SK-N-SH (cell line): ENCODE measurements around the gene BMP6. TPM values are rescaled to one million over a fixed set of nuclear protein-coding genes. Genes with fewer than 3 reads are reported as not detected.

Experiments
- CTCF ChIA-PET: fragments of 300-600, 350-600 bp; formaldehyde crosslinking; extraction: SDS; loops from one replicate; lab custom pipeline; 2021; lab: Yijun Ruan, JAX
- POLR2A ChIA-PET: fragments of 350-600 bp; sonication (Branson Sonifier 250); formaldehyde crosslinking; extraction: SDS; loops from one replicate; lab custom pipeline; 2020; ENCODE audit warnings: antibody characterized with exemption, inconsistent platforms; lab: Yijun Ruan, JAX
- DNase-seq: peaks from one replicate; pipeline ENCODE4 v3.0.0; 2012
- H2AFZ ChIP-seq: fragments of 200-600 bp; sonication (generic); 2 replicates; pipeline ENCODE4 v1.8.1; 2016; ENCODE audit warnings: antibody characterized with exemption, mild to moderate bottlenecking, low read depth
- H3F3A ChIP-seq: fragments of 200-600 bp; sonication (generic); replicated peaks from 2 replicates; pipeline ENCODE3; 2016; ENCODE audit warnings: antibody characterized with exemption, mild to moderate bottlenecking; ENCODE audit not compliant: insufficient read depth
- H3K27ac ChIP-seq, 2 experiments: fragments of 200-500 bp in 1 of 2; fragments of 200-600 bp in 1 of 2; sonication (Bioruptor generic) in 1 of 2; sonication (generic), shearing (Covaris generic) in 1 of 2; 2 replicates each; pipeline versions ENCODE4 v1.5.1 to v1.6.1; 2014 to 2016; ENCODE audit warnings: low read depth in 2 of 2, inconsistent platforms in 1 of 2, low read length in 1 of 2, mild to moderate bottlenecking in 1 of 2, mixed read lengths in 1 of 2
- H3K27me3 ChIP-seq: fragments of 200-600 bp; sonication (generic), shearing (Covaris generic); 2 replicates; pipeline ENCODE4 v1.6.1; 2016; ENCODE audit warnings: mixed run types; ENCODE audit not compliant: insufficient read depth
- H3K36me3 ChIP-seq, 2 experiments: fragments of 200-500 bp in 1 of 2; fragments of 200-600 bp in 1 of 2; sonication (Bioruptor generic) in 1 of 2; sonication (generic) in 1 of 2; replicated peaks in 1 of 2; 2 replicates each; pipeline versions ENCODE3 to v1.5.1; 2014 to 2016; ENCODE audit warnings: low read length in 1 of 2, mild to moderate bottlenecking in 1 of 2; ENCODE audit not compliant: insufficient read depth in 2 of 2, control insufficient read depth in 1 of 2
- H3K4me1 ChIP-seq, 2 experiments: fragments of 200-500 bp in 1 of 2; fragments of 200-600 bp in 1 of 2; sonication (Bioruptor generic) in 1 of 2; sonication (generic), shearing (Covaris generic) in 1 of 2; 2 replicates each; pipeline versions ENCODE4 v1.5.1 to v1.6.1; 2014 to 2016; ENCODE audit warnings: low read depth in 1 of 2, low read length in 1 of 2, mixed run types in 1 of 2; ENCODE audit not compliant: insufficient read depth in 2 of 2, control insufficient read depth in 1 of 2
- H3K4me2 ChIP-seq: fragments of 200-600 bp; sonication (generic), shearing (Covaris generic); 2 replicates; pipeline ENCODE4 v1.6.1; 2017; ENCODE audit warnings: mixed run types
- H3K4me3 ChIP-seq, 2 experiments: fragments of 200-500 bp in 1 of 2; fragments of 200-600 bp in 1 of 2; sonication (Bioruptor generic) in 1 of 2; sonication (generic), shearing (Covaris generic) in 1 of 2; 2 replicates each; pipeline versions ENCODE4 v1.5.1 to v1.8.1; 2014 to 2016; ENCODE audit warnings: low read depth in 2 of 2, inconsistent platforms in 1 of 2, low read length in 1 of 2, mild to moderate bottlenecking in 1 of 2, mixed read lengths in 1 of 2, moderate library complexity in 1 of 2
- H3K79me2 ChIP-seq: fragments of 200-600 bp; sonication (generic); 2 replicates; pipeline ENCODE4 v1.8.1; 2017; ENCODE audit warnings: mild to moderate bottlenecking; ENCODE audit not compliant: insufficient read depth
- H3K9ac ChIP-seq: fragments of 200-600 bp; sonication (generic); 2 replicates; pipeline ENCODE4 v1.6.1; 2017; ENCODE audit warnings: mixed run types
- H3K9me2 ChIP-seq: fragments of 200-600 bp; sonication (generic); 2 replicates; pipeline ENCODE4 v1.6.1; 2017; ENCODE audit warnings: mixed run types
- H3K9me3 ChIP-seq: fragments of 200-600 bp; sonication (generic); 2 replicates; pipeline ENCODE4 v1.6.1; 2017; ENCODE audit warnings: mixed run types, mild to moderate bottlenecking, moderate library complexity
- H4K20me1 ChIP-seq: fragments of 200-600 bp; sonication (generic); 2 replicates; pipeline ENCODE4 v1.6.1; 2017; ENCODE audit warnings: mild to moderate bottlenecking, mixed run types; ENCODE audit not compliant: insufficient read depth
- ELF1 ChIP-seq: IDR thresholded peaks from 2 replicates; pipeline ENCODE4 v1.4.0; 2012
- EP300 ChIP-seq, 2 experiments: IDR thresholded peaks; 2 replicates each; pipeline versions ENCODE4 v1.4.0 to v1.6.1; 2012; ENCODE audit warnings: borderline replicate concordance in 1 of 2, low read depth in 1 of 2, low read length in 1 of 2
- FOSL2 ChIP-seq: IDR thresholded peaks from 2 replicates; pipeline ENCODE4 v1.4.0; 2012; ENCODE audit warnings: low read depth, mild to moderate bottlenecking, moderate library complexity, borderline replicate concordance
- FOXJ3 ChIP-seq: sonication (generic); formaldehyde crosslinking; IDR thresholded peaks from 2 replicates; pipeline ENCODE4 v1.5.1; 2020; ENCODE audit warnings: mild to moderate bottlenecking, missing genetic modification reagents
- FOXM1 ChIP-seq: IDR thresholded peaks from 2 replicates; pipeline ENCODE4 v1.4.0; 2012; ENCODE audit warnings: low read depth, mild to moderate bottlenecking
- IRF3 ChIP-seq: fragments of 150-350 bp; IDR thresholded peaks from 2 replicates; pipeline ENCODE4 v1.6.1; 2016; ENCODE audit warnings: mild to moderate bottlenecking, low read depth, low read length
- MEF2A ChIP-seq: IDR thresholded peaks from 2 replicates; pipeline ENCODE4 v1.4.0; 2012; ENCODE audit warnings: low read depth, borderline replicate concordance
- NFIC ChIP-seq: IDR thresholded peaks from 2 replicates; pipeline ENCODE4 v1.4.0; 2012; ENCODE audit warnings: borderline replicate concordance
- NRF1 ChIP-seq: IDR thresholded peaks from 2 replicates; pipeline ENCODE4 v1.6.1; 2012; ENCODE audit warnings: low read depth, mild to moderate bottlenecking, low read length
- POLR2AphosphoS5 ChIP-seq: IDR thresholded peaks from 2 replicates; pipeline ENCODE4 v1.6.1; 2012; ENCODE audit warnings: low read depth, low read length
- RAD21 ChIP-seq: IDR thresholded peaks from 2 replicates; pipeline ENCODE4 v1.6.1; 2012; ENCODE audit warnings: mild to moderate bottlenecking, low read length
- RXRA ChIP-seq: IDR thresholded peaks from 2 replicates; pipeline ENCODE4 v1.4.0; 2012; ENCODE audit warnings: low read depth, mild to moderate bottlenecking, borderline replicate concordance
- SIN3A ChIP-seq: IDR thresholded peaks from 2 replicates; pipeline ENCODE4 v1.6.1; 2012; ENCODE audit warnings: low read depth, mild to moderate bottlenecking, low read length, moderate library complexity, borderline replicate concordance
- SMC3 ChIP-seq: IDR thresholded peaks from 2 replicates; pipeline ENCODE4 v1.6.1; 2012; ENCODE audit warnings: low read depth, low read length, improper control_type of control experiment
- TAF1 ChIP-seq: IDR thresholded peaks from 2 replicates; pipeline ENCODE4 v1.6.1; 2012; ENCODE audit warnings: low read depth, mild to moderate bottlenecking, low read length, moderate library complexity, borderline replicate concordance
- TCF12 ChIP-seq: IDR thresholded peaks from 2 replicates; pipeline ENCODE4 v1.4.0; 2012
- TEAD4 ChIP-seq: IDR thresholded peaks from 2 replicates; pipeline ENCODE4 v1.4.0; 2012; ENCODE audit warnings: mild to moderate bottlenecking, borderline replicate concordance; ENCODE audit not compliant: insufficient read depth
- USF1 ChIP-seq: IDR thresholded peaks from 2 replicates; pipeline ENCODE4 v1.4.0; 2012; ENCODE audit warnings: low read depth, borderline replicate concordance
- YY1 ChIP-seq: IDR thresholded peaks from 2 replicates; pipeline ENCODE4 v1.4.0; 2012; ENCODE audit warnings: low read depth, mild to moderate bottlenecking
- ZBTB33 ChIP-seq: IDR thresholded peaks from 2 replicates; pipeline ENCODE4 v1.4.0; 2012; ENCODE audit warnings: low read depth, borderline replicate concordance
- WGBS: methylation state at CpG from one replicate; pipeline ENCODE4 v1.1.6; 2017; ENCODE audit warnings: low lambda C conversion rate; 5-methylcytosine and 5-hydroxymethylcytosine counted together
- polyA plus RNA-seq, 3 experiments: library from polyadenylated mRNA; depleted of rRNA; stranded (reverse); fragments of >200 nt; gene quantifications; 2 replicates each; pipeline ENCODE4 v1.2.3, GENCODE V29; 2012

BMP6 gene
- polyA plus RNA-seq, 1 of the 3 experiments (the other 2 are of a cell fraction): not detected

- Histone ChIP-seq H3K4me3 (no peak overlapping the region), H4K20me1 (no peaks in the 10 kb centered on the region), H2AFZ (no peak overlapping the region), H3K9ac (no peak overlapping the region), H3K4me1 (no peaks in the 10 kb centered on the region), H3K79me2 (no peaks in the 10 kb centered on the region), H3K4me2 (no peak overlapping the region), H3K36me3 (no peaks in the 10 kb centered on the region), H3F3A (no peaks in the 10 kb centered on the region), H3K9me3 (no peaks in the 10 kb centered on the region), H3K9me2 (no peaks in the 10 kb centered on the region), H3K27ac (no peak overlapping the region), H3K27me3 (peaks cover 7% of the 10 kb centered on the region; the same call in 1 of the 2 replicates)
- CTCF ChIA-PET: no interaction called here
- no peak for DNase-seq
- POLR2A ChIA-PET: no interaction called here
- no peak for TF ChIP-seq TAF1
- 25% methylated on average over 3 of the region's 3 CpGs for WGBS
Observed at GRCh38 chr6:7819431-7820015, 93.6 kb downstream of the BMP6 start.

- Histone ChIP-seq H3K4me3 (no peak overlapping the region), H3K27me3 (peaks cover 7% of the 10 kb centered on the region; the same call in 1 of the 2 replicates), H3K9me3 (no peaks in the 10 kb centered on the region), H3F3A (no peaks in the 10 kb centered on the region), H4K20me1 (no peaks in the 10 kb centered on the region), H3K9ac (no peak overlapping the region), H3K4me1 (no peaks in the 10 kb centered on the region), H3K27ac (no peak overlapping the region), H3K4me2 (no peak overlapping the region), H3K9me2 (no peaks in the 10 kb centered on the region), H3K79me2 (no peaks in the 10 kb centered on the region), H3K36me3 (no peaks in the 10 kb centered on the region), H2AFZ (no peak overlapping the region)
- no peak for TF ChIP-seq SIN3A
- TF ChIP-seq FOXM1: no peak
- TF ChIP-seq FOSL2: no peak
- TF ChIP-seq TAF1: no peak
- TF ChIP-seq YY1: no peak
- TF ChIP-seq RXRA: no peak
- TF ChIP-seq TCF12: no peak
- 24% methylated on average over 9 of the region's 9 CpGs for WGBS
- DNase-seq: no peak
- ChIA-PET POLR2A (no interaction called here), CTCF (no interaction called here)
Observed at GRCh38 chr6:7820288-7820835, 94.5 kb downstream of the BMP6 start.

- Histone ChIP-seq H3K4me3 (no peak overlapping the region), H3F3A (no peaks in the 10 kb centered on the region), H3K9ac (no peak overlapping the region), H2AFZ (no peak overlapping the region), H3K9me2 (no peaks in the 10 kb centered on the region), H3K79me2 (no peaks in the 10 kb centered on the region), H3K4me2 (no peak overlapping the region), H3K27ac (no peak overlapping the region), H3K36me3 (no peaks in the 10 kb centered on the region), H3K4me1 (no peaks in the 10 kb centered on the region), H4K20me1 (no peaks in the 10 kb centered on the region), H3K27me3 (peaks cover 7% of the 10 kb centered on the region; the same call in 1 of the 2 replicates)
- POLR2A ChIA-PET: no interaction called here
- DNase-seq: no peak
- TF ChIP-seq TEAD4 (no peak), MEF2A (no peak), POLR2AphosphoS5 (no peak), USF1 (no peak), IRF3 (no peak), NRF1 (no peak), SMC3 (no peak), ZBTB33 (no peak), FOXJ3 (CRISPR knock-in tag) (no peak), EP300 (IDR thresholded peaks at IDR 0.05; ENCODE audit: borderline replicate concordance in 1 of 2, low read depth in 1 of 2, low read length in 1 of 2) (no peak), FOSL2 (no peak), NFIC (no peak), RAD21 (no peak), ELF1 (no peak)
- TF ChIP-seq, all 33 proteins: peak for 0
- WGBS: 19% methylated on average over 5 of the region's 5 CpGs
- CTCF ChIA-PET: interaction anchor here (0.6 kb wide), 1 partner anchor 1527 kb away, joined by 3 read pairs; no protein-coding TSS in a partner anchor
- H3K9me3 ChIP-seq: no peaks in the 10 kb centered on the region
Observed at GRCh38 chr6:7821426-7821825, 95.5 kb downstream of the BMP6 start.
